HEK293 (cell line): ENCODE measurements around the gene ABHD11.
A peak's percentile ranks its signal among the peaks of the same experiment; 100 is the strongest.

Source experiments
- CTCF ChIA-PET: fragments of 350-600 bp; formaldehyde crosslinking; extraction: SDS; loops from one replicate; lab custom pipeline; 2021; ENCODE audit warnings: antibody characterized with exemption; lab: Yijun Ruan, JAX
- POLR2A ChIA-PET: fragments of 300-600 bp; formaldehyde crosslinking; extraction: SDS; loops from one replicate; lab custom pipeline; 2020; ENCODE audit warnings: antibody characterized with exemption, inconsistent platforms; lab: Yijun Ruan, JAX
- H3K27ac ChIP-seq: fragments of 200-500 bp; sonication (Bioruptor generic); 2 replicates; pipeline ENCODE4 v1.5.1; 2014; ENCODE audit warnings: low read depth, low read length, control low read depth, inconsistent platforms; ENCODE audit errors: extremely low read depth
- H3K36me3 ChIP-seq, 2 experiments: fragments of 200-500 bp in 1 of 2; sonication (Bioruptor generic) in 1 of 2; 1 replicate in 1 of 2; 2 replicates in 1 of 2; pipeline ENCODE4 v1.5.1; 2014 to 2017; ENCODE audit warnings: inconsistent platforms in 2 of 2, low read length in 2 of 2; ENCODE audit not compliant: control insufficient read depth in 2 of 2, insufficient read depth in 1 of 2
- H3K4me1 ChIP-seq: fragments of 200-500 bp; sonication (Bioruptor generic); 2 replicates; pipeline ENCODE4 v1.5.1; 2014; ENCODE audit warnings: mild to moderate bottlenecking, low read length, inconsistent platforms; ENCODE audit not compliant: control insufficient read depth, insufficient read depth
- H3K4me3 ChIP-seq: 2 replicates; pipeline ENCODE4 v1.5.1; 2011; ENCODE audit warnings: low read depth, mild to moderate bottlenecking, control low read depth, low read length, moderate library complexity
- H3K9me3 ChIP-seq: fragments of 200-500 bp; sonication (Bioruptor generic); 2 replicates; pipeline ENCODE4 v1.5.1; 2014; ENCODE audit warnings: low read depth, low read length, inconsistent platforms; ENCODE audit not compliant: control insufficient read depth, insufficient read depth
- BCL11B ChIP-seq: fragments of 450-650 bp; formaldehyde crosslinking; IDR thresholded peaks from 2 replicates; pipeline ENCODE4 v1.5.1; 2016; ENCODE audit warnings: low read depth, missing biosample characterization, missing genetic modification characterization
- GLIS1 ChIP-seq: fragments of 450-650 bp; formaldehyde crosslinking; IDR thresholded peaks from 2 replicates; pipeline ENCODE4 v1.5.1; 2016; ENCODE audit warnings: missing biosample characterization, missing genetic modification characterization
- GLIS2 ChIP-seq: fragments of 450-650 bp; formaldehyde crosslinking; IDR thresholded peaks from 2 replicates; pipeline ENCODE4 v1.5.1; 2016; ENCODE audit warnings: missing biosample characterization, missing genetic modification characterization
- PATZ1 ChIP-seq: fragments of 450-650 bp; formaldehyde crosslinking; IDR thresholded peaks from 2 replicates; pipeline ENCODE4 v1.5.1; 2016; ENCODE audit warnings: missing biosample characterization, missing genetic modification characterization
- PBX3 ChIP-seq: sonication (generic); formaldehyde crosslinking; IDR thresholded peaks from 2 replicates; pipeline ENCODE4 v1.8.1; 2022; ENCODE audit warnings: mild to moderate bottlenecking, moderate library complexity, missing genetic modification reagents
- SCRT1 ChIP-seq: fragments of 450-650 bp; formaldehyde crosslinking; IDR thresholded peaks from 2 replicates; pipeline ENCODE4 v1.5.1; 2016; ENCODE audit warnings: missing biosample characterization, missing genetic modification characterization, borderline replicate concordance
- SCRT2 ChIP-seq: fragments of 450-650 bp; formaldehyde crosslinking; IDR thresholded peaks from 2 replicates; pipeline ENCODE4 v1.5.1; 2016; ENCODE audit warnings: missing biosample characterization, missing genetic modification characterization
- ZBTB1 ChIP-seq: fragments of 450-650 bp; formaldehyde crosslinking; IDR thresholded peaks from 2 replicates; pipeline ENCODE4 v1.5.1; 2016; ENCODE audit warnings: missing biosample characterization, missing genetic modification characterization
- ZEB2 ChIP-seq: fragments of 450-650 bp; formaldehyde crosslinking; IDR thresholded peaks from 2 replicates; pipeline ENCODE4 v1.5.1; 2016; ENCODE audit warnings: missing biosample characterization, missing genetic modification characterization
- ZIC2 ChIP-seq: fragments of 450-650 bp; formaldehyde crosslinking; IDR thresholded peaks from 2 replicates; pipeline ENCODE4 v1.5.1; 2016; ENCODE audit warnings: missing biosample characterization, missing genetic modification characterization
- ZNF202 ChIP-seq: fragments of 450-650 bp; formaldehyde crosslinking; IDR thresholded peaks from 2 replicates; pipeline ENCODE4 v1.5.1; 2016; ENCODE audit warnings: missing biosample characterization, missing genetic modification characterization, borderline replicate concordance
- ZNF335 ChIP-seq: fragments of 450-650 bp; formaldehyde crosslinking; conservative IDR thresholded peaks from 2 replicates; pipeline ENCODE4 v1.5.1; 2016; ENCODE audit warnings: missing biosample characterization, missing genetic modification characterization
- ZNF341 ChIP-seq: fragments of 450-650 bp; formaldehyde crosslinking; IDR thresholded peaks from 2 replicates; pipeline ENCODE4; 2016; ENCODE audit warnings: low read depth, missing biosample characterization, missing genetic modification characterization
- ZNF561 ChIP-seq: fragments of 450-650 bp; IDR thresholded peaks from 2 replicates; pipeline ENCODE4 v1.5.1; 2018; ENCODE audit warnings: missing biosample characterization, missing genetic modification characterization, borderline replicate concordance
- ZNF677 ChIP-seq: fragments of 450-650 bp; IDR thresholded peaks from 2 replicates; pipeline ENCODE4 v1.5.0; 2018; ENCODE audit warnings: missing biosample characterization, mild to moderate bottlenecking, missing genetic modification characterization, moderate library complexity
- ZNF776 ChIP-seq: fragments of 450-650 bp; formaldehyde crosslinking; IDR thresholded peaks from 2 replicates; pipeline ENCODE4 v1.5.0; 2017; ENCODE audit warnings: missing biosample characterization, missing genetic modification characterization, borderline replicate concordance
- ZNF792 ChIP-seq: fragments of 450-650 bp; formaldehyde crosslinking; IDR thresholded peaks from 2 replicates; pipeline ENCODE4 v1.5.1; 2016; ENCODE audit warnings: missing biosample characterization, missing genetic modification characterization
- ZSCAN5A ChIP-seq: fragments of 450-650 bp; formaldehyde crosslinking; IDR thresholded peaks from 2 replicates; pipeline ENCODE4 v1.5.1; 2016; ENCODE audit warnings: missing biosample characterization, missing genetic modification characterization
- TF ChIP-seq, protein P1 (sequence below): fragments of 450-650 bp; formaldehyde crosslinking; IDR thresholded peaks from 2 replicates; pipeline ENCODE4 v1.5.1; 2016; ENCODE audit warnings: missing biosample characterization, missing genetic modification characterization
- TF ChIP-seq, protein P2 (sequence below): fragments of 450-650 bp; formaldehyde crosslinking; optimal IDR thresholded peaks from 2 replicates; pipeline ENCODE3; 2016; ENCODE audit warnings: missing biosample characterization, mild to moderate bottlenecking, missing genetic modification characterization

The ABHD11 gene

GRCh38 chr7:73718905-73719805 is 19.4 kb downstream of the ABHD11 start, which contains the start of gene STX1A:
STX1A (minus strand) TSS chr7:73719669; CDS start chr7:73719631, 38 bp downstream.
- H3K36me3 ChIP-seq: no peaks in the 10 kb centered on the region; a peak in 1 of 3 replicates
- no peak for TF ChIP-seq ZBTB1 (tag by site-specific recombination)
- TF ChIP-seq ZNF776 (tag by site-specific recombination): no peak
- TF ChIP-seq, protein P1, sequence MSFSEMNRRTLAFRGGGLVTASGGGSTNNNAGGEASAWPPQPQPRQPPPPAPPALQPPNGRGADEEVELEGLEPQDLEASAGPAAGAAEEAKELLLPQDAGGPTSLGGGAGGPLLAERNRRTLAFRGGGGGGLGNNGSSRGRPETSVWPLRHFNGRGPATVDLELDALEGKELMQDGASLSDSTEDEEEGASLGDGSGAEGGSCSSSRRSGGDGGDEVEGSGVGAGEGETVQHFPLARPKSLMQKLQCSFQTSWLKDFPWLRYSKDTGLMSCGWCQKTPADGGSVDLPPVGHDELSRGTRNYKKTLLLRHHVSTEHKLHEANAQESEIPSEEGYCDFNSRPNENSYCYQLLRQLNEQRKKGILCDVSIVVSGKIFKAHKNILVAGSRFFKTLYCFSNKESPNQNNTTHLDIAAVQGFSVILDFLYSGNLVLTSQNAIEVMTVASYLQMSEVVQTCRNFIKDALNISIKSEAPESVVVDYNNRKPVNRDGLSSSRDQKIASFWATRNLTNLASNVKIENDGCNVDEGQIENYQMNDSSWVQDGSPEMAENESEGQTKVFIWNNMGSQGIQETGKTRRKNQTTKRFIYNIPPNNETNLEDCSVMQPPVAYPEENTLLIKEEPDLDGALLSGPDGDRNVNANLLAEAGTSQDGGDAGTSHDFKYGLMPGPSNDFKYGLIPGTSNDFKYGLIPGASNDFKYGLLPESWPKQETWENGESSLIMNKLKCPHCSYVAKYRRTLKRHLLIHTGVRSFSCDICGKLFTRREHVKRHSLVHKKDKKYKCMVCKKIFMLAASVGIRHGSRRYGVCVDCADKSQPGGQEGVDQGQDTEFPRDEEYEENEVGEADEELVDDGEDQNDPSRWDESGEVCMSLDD (tag by site-specific recombination): peak; percentile 69; the same call in 1 of the 2 replicates
- no peak for TF ChIP-seq ZNF341 (tag by site-specific recombination)
- peak; percentile 18; the same call in 1 of the 2 replicates for TF ChIP-seq ZNF677
- peak; percentile 56; the same call in 1 of the 2 replicates for TF ChIP-seq ZNF335
- TF ChIP-seq GLIS1 (tag by site-specific recombination): peak; percentile 91
- TF ChIP-seq, protein P2, sequence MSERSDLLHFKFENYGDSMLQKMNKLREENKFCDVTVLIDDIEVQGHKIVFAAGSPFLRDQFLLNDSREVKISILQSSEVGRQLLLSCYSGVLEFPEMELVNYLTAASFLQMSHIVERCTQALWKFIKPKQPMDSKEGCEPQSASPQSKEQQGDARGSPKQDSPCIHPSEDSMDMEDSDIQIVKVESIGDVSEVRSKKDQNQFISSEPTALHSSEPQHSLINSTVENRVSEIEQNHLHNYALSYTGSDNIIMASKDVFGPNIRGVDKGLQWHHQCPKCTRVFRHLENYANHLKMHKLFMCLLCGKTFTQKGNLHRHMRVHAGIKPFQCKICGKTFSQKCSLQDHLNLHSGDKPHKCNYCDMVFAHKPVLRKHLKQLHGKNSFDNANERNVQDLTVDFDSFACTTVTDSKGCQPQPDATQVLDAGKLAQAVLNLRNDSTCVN: peak; percentile 47
- TF ChIP-seq ZNF202 (tag by site-specific recombination): no peak
- TF ChIP-seq ZEB2 (tag by site-specific recombination): peak; percentile 53; the same call in 1 of the 2 replicates
- TF ChIP-seq ZSCAN5A (tag by site-specific recombination): no peak
- TF ChIP-seq PBX3 (CRISPR knock-in tag): peak; percentile 64; the same call in 1 of the 2 replicates
- peak; percentile 68 for TF ChIP-seq PATZ1
- peak; percentile 99 for TF ChIP-seq SCRT1 (tag by site-specific recombination)
- peak; percentile 43; the same call in 1 of the 2 replicates for TF ChIP-seq BCL11B (tag by site-specific recombination)
- TF ChIP-seq SCRT2 (tag by site-specific recombination): peak; percentile 99
- no peak for TF ChIP-seq ZNF792 (tag by site-specific recombination)
- TF ChIP-seq GLIS2 (tag by site-specific recombination): peak; percentile 80
- peak; percentile 74 for TF ChIP-seq ZIC2 (tag by site-specific recombination)
- no peak for TF ChIP-seq ZNF561 (tag by site-specific recombination)
- TF ChIP-seq, all 188 proteins: peak for 13
- POLR2A ChIA-PET: no interaction called here
- CTCF ChIA-PET: interaction anchor here (0.6 to 1.6 kb wide), 5 partner anchors 15 to 312 kb away, joined by 3 to 4 read pairs (median 4); partner anchors contain the start of gene VPS37D
- peak within 1 kb of the TSS; percentile 78 for H3K4me3 ChIP-seq
- H3K9me3 ChIP-seq: no peaks in the 10 kb centered on the region
- peaks cover 18% of the 10 kb centered on the region for H3K4me1 ChIP-seq
- peak within 1 kb of the TSS; percentile 71; the same call in 1 of the 2 replicates for H3K27ac ChIP-seq
